Colonic mucosa (tissue), 4 donors: Measurements from ENCODE around the gene AP1S3. TPM values are rescaled to one million over a fixed set of nuclear protein-coding genes. Genes with fewer than 3 reads are reported as not detected.
A peak's percentile ranks its signal among the peaks of the same experiment; 100 is the strongest.

ENCODE experiments used
- DNase-seq: peaks from one replicate; pipeline ENCODE4 v3.0.0-alpha.2; 2020
- H3K27ac ChIP-seq: fragments of 200-600 bp; one replicate; pipeline ENCODE4 v1.8.0; 2021
- H3K27me3 ChIP-seq: fragments of 200-600 bp; one replicate; pipeline ENCODE4 v1.8.0; 2021
- H3K36me3 ChIP-seq: fragments of 200-600 bp; one replicate; pipeline ENCODE4 v1.8.0; 2021
- H3K4me1 ChIP-seq: fragments of 200-600 bp; one replicate; pipeline ENCODE4 v1.8.0; 2021; ENCODE audit warnings: mild to moderate bottlenecking
- H3K4me3 ChIP-seq: fragments of 200-600 bp; one replicate; pipeline ENCODE4 v1.8.0; 2021
- H3K9ac ChIP-seq, 2 donors: one replicate each; pipeline ENCODE4 v1.7.0; 2013; ENCODE audit warnings: control low read depth in 2 of 2, low read depth in 2 of 2, low read length in 2 of 2
- H3K9me3 ChIP-seq: fragments of 200-600 bp; one replicate; pipeline ENCODE4 v1.8.0; 2021
- intact Hi-C: fragments of 100-400 bp; cut with DNase I; formaldehyde crosslinking; loops from one replicate; pipeline ENCODE4 v1.14.1; 2022
- total RNA-seq, 2 donors: library from RNA; stranded (reverse); fragmentation: NEBNext Ultra II Directional in 1 of 2; extraction: Animal tissue kit (Norgen Biotek cat#: 25700) in 1 of 2; gene quantifications; one replicate each; pipeline ENCODE4 v1.2.1, GENCODE V29; 2021
- TF ChIP-seq, protein P1 (sequence below): fragments of 200-600 bp; IDR thresholded peaks from one replicate; pipeline ENCODE4 v1.8.0; 2022; ENCODE audit warnings: antibody characterized with exemption, mild to moderate bottlenecking
- donor health status: healthy.
- donor health status: DM: no; HTN: no; CAD: no.
- donor health status: DM: no; HTN: no; CAD: no.

Gene AP1S3
- total RNA-seq, 2 donors from 2014 or later, result 8.8 to 12.0 TPM

DNA sequence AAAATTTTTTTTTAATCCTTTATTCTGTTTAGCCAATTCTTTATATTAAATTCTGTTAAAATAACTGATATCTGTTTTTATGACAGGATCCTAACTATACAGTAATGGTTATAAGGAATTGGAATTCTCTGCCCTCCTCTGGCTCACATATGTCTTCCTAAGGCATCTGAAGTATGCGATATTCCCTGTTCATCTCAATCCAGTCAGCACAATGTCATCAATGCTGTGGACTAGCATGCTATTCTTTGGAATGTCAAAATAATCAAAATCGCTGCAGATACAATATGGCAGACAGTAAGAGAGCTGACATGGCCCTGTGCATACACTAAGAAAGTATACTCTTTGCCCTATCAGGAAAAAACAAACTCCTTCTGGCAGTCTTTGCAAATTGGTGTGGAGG lies 107.6 kb downstream of the AP1S3 start:
- Histone ChIP-seq H3K36me3 (no peaks in the 10 kb centered on the region), H3K27ac (no peak overlapping the region), H3K27me3 (no peaks in the 10 kb centered on the region), H3K9me3 (no peaks in the 10 kb centered on the region), H3K4me3 (no peak overlapping the region), H3K9ac (no peak overlapping the region), H3K4me1 (no peaks in the 10 kb centered on the region)
- intact Hi-C loops, result no loop called here
- no peak for DNase-seq
- TF ChIP-seq, protein P1, sequence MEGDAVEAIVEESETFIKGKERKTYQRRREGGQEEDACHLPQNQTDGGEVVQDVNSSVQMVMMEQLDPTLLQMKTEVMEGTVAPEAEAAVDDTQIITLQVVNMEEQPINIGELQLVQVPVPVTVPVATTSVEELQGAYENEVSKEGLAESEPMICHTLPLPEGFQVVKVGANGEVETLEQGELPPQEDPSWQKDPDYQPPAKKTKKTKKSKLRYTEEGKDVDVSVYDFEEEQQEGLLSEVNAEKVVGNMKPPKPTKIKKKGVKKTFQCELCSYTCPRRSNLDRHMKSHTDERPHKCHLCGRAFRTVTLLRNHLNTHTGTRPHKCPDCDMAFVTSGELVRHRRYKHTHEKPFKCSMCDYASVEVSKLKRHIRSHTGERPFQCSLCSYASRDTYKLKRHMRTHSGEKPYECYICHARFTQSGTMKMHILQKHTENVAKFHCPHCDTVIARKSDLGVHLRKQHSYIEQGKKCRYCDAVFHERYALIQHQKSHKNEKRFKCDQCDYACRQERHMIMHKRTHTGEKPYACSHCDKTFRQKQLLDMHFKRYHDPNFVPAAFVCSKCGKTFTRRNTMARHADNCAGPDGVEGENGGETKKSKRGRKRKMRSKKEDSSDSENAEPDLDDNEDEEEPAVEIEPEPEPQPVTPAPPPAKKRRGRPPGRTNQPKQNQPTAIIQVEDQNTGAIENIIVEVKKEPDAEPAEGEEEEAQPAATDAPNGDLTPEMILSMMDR, result no peak

DNA sequence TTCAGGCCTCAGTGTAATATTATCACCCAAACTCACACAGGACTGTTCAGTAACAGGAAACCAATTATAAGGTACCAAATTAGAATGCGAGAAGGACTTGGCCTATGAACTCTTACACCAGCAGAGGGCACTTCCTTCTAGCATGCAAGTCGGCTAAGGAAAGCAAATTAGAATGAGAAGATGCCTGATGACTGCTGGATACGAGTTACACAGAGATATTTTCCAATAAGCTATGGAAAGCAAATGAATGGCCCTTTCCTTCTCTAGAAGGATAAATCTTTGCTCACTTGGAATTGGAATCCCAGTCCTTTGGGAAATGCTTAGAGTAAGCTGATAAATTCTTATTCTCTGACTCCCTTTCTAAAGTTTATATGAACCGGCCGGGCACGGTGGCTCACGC lies 109.8 kb downstream of the AP1S3 start:
- Histone ChIP-seq H3K27ac (no peak overlapping the region), H3K4me1 (no peaks in the 10 kb centered on the region), H3K9me3 (no peaks in the 10 kb centered on the region), H3K4me3 (no peak overlapping the region), H3K9ac (no peak overlapping the region), H3K36me3 (no peaks in the 10 kb centered on the region), H3K27me3 (no peaks in the 10 kb centered on the region)
- TF ChIP-seq, protein P1, result no peak
- intact Hi-C loops, result no loop called here
- peak; percentile 21 for DNase-seq

DNA sequence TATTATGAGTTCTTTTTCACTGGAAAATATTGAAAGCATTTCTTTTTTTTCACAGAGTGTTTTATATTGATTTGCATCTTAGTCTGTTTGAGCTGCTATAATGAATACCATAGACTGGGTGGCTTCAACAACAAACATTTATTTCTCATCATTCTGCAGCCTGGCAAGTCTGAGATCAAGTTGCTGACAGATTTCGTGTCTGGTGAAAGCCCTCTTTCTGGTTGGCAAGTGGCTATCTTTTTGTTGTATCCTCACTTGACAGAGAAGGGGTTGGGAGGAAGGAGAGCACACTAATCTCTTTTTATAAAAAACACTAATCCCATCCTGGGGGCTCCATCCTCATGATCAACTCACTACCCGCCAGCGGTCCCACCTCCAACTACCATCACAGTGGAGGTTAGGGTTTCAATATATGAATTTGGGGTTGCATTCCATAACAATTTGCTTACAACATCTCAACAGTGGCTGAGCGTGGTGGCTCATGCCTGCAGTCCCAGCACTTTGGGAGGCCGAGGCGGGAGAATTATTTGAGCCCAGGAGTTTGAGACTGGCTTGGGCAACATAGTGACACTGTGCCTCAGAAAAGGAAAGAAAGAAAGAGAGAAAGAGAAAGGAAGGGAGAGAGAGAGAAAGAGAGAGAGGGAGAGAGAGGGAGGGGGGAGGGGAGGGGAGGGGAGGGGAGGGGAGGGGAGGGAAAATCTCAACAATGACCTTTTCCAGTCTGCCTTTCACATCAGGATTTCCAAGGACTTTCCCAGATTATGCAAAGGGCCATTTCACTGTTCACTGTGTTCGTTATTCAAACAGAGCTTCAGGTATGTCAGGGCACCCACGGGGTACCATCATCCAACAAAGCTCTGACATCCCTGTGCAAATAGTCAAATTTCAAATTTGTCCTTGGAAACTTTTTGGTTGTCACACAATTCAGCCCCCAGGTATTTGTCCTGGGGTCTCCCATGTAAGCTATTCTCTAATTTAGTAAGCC lies 111.1 kb downstream of the AP1S3 start:
- DNase-seq, result no peak
- intact Hi-C loops, result no loop called here
- TF ChIP-seq, protein P1, result no peak
- Histone ChIP-seq H3K9me3 (no peaks in the 10 kb centered on the region), H3K4me3 (no peak overlapping the region), H3K27me3 (no peaks in the 10 kb centered on the region), H3K9ac (no peak overlapping the region), H3K27ac (no peak overlapping the region), H3K36me3 (no peaks in the 10 kb centered on the region), H3K4me1 (no peaks in the 10 kb centered on the region)

DNA sequence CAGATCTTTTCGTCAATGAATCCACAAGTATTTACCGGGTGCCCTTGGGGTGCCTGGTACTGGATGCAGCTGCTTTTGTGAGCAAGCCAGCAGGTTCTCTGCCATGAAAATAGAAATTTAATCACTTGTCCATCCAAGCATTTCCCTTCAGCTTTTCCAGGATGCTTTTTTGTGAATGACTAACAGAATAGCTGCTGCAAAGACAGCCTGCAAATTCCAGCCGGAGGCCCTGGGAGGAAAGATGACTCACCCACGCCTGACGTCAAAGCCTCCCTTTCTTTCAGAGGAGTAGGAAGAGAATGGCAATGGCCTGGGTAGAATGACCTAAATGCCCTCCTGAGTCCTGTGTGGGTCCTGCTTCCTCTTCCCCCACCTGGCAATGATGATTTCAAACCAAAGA lies 111.9 kb downstream of the AP1S3 start:
- H3K9me3 ChIP-seq, result no peaks in the 10 kb centered on the region
- intact Hi-C loops, result no loop called here
- no peaks in the 10 kb centered on the region for H3K4me1 ChIP-seq
- no peaks in the 10 kb centered on the region for H3K27me3 ChIP-seq
- no peak overlapping the region for H3K4me3 ChIP-seq
- peak overlapping the region; percentile 5 for H3K27ac ChIP-seq
- H3K36me3 ChIP-seq, result no peaks in the 10 kb centered on the region
- TF ChIP-seq, protein P1, result no peak
- DNase-seq, result peak; percentile 33
- H3K9ac ChIP-seq, result no peak overlapping the region

DNA sequence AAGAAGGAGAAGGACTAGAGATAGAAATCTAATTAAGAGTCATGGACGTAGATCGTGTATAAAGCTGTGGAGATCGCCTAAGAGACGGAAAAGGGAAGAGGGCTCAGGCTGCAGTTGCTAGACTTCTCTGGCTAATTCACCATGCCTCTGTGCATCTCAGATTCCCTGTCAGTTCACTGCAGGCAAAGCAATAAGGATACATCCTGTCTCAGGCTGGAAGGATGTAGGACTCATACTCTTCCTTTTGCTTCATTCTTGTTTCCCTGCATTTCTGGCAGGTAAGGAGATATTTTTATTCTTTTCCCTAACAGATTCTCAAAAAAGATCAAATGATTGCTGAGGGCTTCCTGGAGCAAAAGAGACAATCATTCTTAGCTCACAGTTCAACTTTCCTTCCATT lies 112.5 kb downstream of the AP1S3 start:
- Histone ChIP-seq H3K27ac (no peak overlapping the region), H3K9me3 (no peaks in the 10 kb centered on the region), H3K36me3 (no peaks in the 10 kb centered on the region), H3K4me3 (no peak overlapping the region), H3K27me3 (no peaks in the 10 kb centered on the region), H3K9ac (no peak overlapping the region), H3K4me1 (no peaks in the 10 kb centered on the region)
- DNase-seq, result no peak
- TF ChIP-seq, protein P1, result no peak
- intact Hi-C loops, result no loop called here
